ENCODE results near the gene PADI1. TPM values are rescaled to one million over a fixed set of nuclear protein-coding genes. Genes with fewer than 3 reads are reported as not detected.

PADI1 gene
- polyA plus RNA-seq, 1 of the 3 experiments (the other 2 are of a cell fraction) = 0.26 TPM

- H3K79me2 ChIP-seq (ENCODE audit: insufficient read depth) = no peaks in the 10 kb centered on the region
- POLR2A ChIA-PET = no interaction called here
- CTCF ChIA-PET = interaction anchor here (0.8 kb wide), 1 partner anchor 14 kb away, joined by 3 read pairs; no protein-coding TSS in a partner anchor
- H3K36me3 ChIP-seq (replicated peaks in 1 of 2; ENCODE audit: control insufficient read depth in 1 of 2, insufficient read depth in 2 of 2, low read length in 1 of 2) = no peaks in the 10 kb centered on the region
- H3F3A ChIP-seq (replicated peaks; ENCODE audit: insufficient read depth) = no peaks in the 10 kb centered on the region
- no peaks in the 10 kb centered on the region for H3K27me3 ChIP-seq (ENCODE audit: insufficient read depth)
- no peak for TF ChIP-seq PBX3 (IDR thresholded peaks at IDR 0.05)
- TF ChIP-seq SMC3 (IDR thresholded peaks at IDR 0.05; ENCODE audit: low read depth, low read length) = no peak
- no peak for TF ChIP-seq RXRA (IDR thresholded peaks at IDR 0.05; ENCODE audit: borderline replicate concordance, low read depth)
- no peak for TF ChIP-seq JUND (IDR thresholded peaks at IDR 0.05)
- no peak overlapping the region for H3K9ac ChIP-seq
- H3K4me2 ChIP-seq = no peak overlapping the region
- no peaks in the 10 kb centered on the region; a peak in 1 of 4 replicates for H3K4me1 ChIP-seq (ENCODE audit: control insufficient read depth in 1 of 2, insufficient read depth in 2 of 2, low read depth in 1 of 2, low read length in 1 of 2)
- no peak overlapping the region for H3K4me3 ChIP-seq (ENCODE audit: low read depth in 2 of 2, low read length in 1 of 2)
- 52% methylated on average over 4 of the region's 7 CpGs for WGBS (ENCODE audit: low lambda C conversion rate)
- DNase-seq = no peak
- H2AFZ ChIP-seq (ENCODE audit: low read depth) = no peak overlapping the region
- no peaks in the 10 kb centered on the region for H4K20me1 ChIP-seq (ENCODE audit: insufficient read depth)
- no peak overlapping the region for H3K27ac ChIP-seq (ENCODE audit: low read depth in 2 of 2, low read length in 1 of 2)
- H3K9me2 ChIP-seq = no peaks in the 10 kb centered on the region
- H3K9me3 ChIP-seq = no peaks in the 10 kb centered on the region
Observed at GRCh38 chr1:17260264-17260663, 55.3 kb downstream of the PADI1 start.

GRCh38 chr1:17260738-17261137 is 55.8 kb downstream of the PADI1 start:
- Histone ChIP-seq H3K4me2 (no peak overlapping the region), H3K4me3 (ENCODE audit: low read depth in 2 of 2, low read length in 1 of 2) (no peak overlapping the region), H3K27ac (ENCODE audit: low read depth in 2 of 2, low read length in 1 of 2) (no peak overlapping the region), H3K79me2 (ENCODE audit: insufficient read depth) (no peaks in the 10 kb centered on the region), H3K36me3 (replicated peaks in 1 of 2; ENCODE audit: control insufficient read depth in 1 of 2, insufficient read depth in 2 of 2, low read length in 1 of 2) (no peaks in the 10 kb centered on the region), H3K4me1 (ENCODE audit: control insufficient read depth in 1 of 2, insufficient read depth in 2 of 2, low read depth in 1 of 2, low read length in 1 of 2) (no peaks in the 10 kb centered on the region; a peak in 1 of 4 replicates), H4K20me1 (ENCODE audit: insufficient read depth) (no peaks in the 10 kb centered on the region), H2AFZ (ENCODE audit: low read depth) (no peak overlapping the region), H3K9me3 (no peaks in the 10 kb centered on the region), H3K9me2 (no peaks in the 10 kb centered on the region), H3K27me3 (ENCODE audit: insufficient read depth) (no peaks in the 10 kb centered on the region), H3F3A (replicated peaks; ENCODE audit: insufficient read depth) (no peaks in the 10 kb centered on the region), H3K9ac (no peak overlapping the region)
- 80% methylated on average over 1 of the region's 5 CpGs for WGBS (ENCODE audit: low lambda C conversion rate)
- TF ChIP-seq REST (IDR thresholded peaks at IDR 0.05; ENCODE audit: low read depth, low read length) = no peak
- TF ChIP-seq GABPA (IDR thresholded peaks at IDR 0.05; ENCODE audit: low read depth) = no peak
- TF ChIP-seq TCF12 (IDR thresholded peaks at IDR 0.05) = no peak
- TF ChIP-seq RFX5 (IDR thresholded peaks at IDR 0.05; ENCODE audit: low read length) = no peak
- TF ChIP-seq USF2 (IDR thresholded peaks at IDR 0.05; ENCODE audit: borderline replicate concordance, low read depth, low read length) = no peak
- no peak for TF ChIP-seq JUND (IDR thresholded peaks at IDR 0.05)
- TF ChIP-seq CTCF (IDR thresholded peaks at IDR 0.05) = no peak
- TF ChIP-seq NRF1 (IDR thresholded peaks at IDR 0.05; ENCODE audit: low read depth, low read length) = no peak
- TF ChIP-seq GATA2 (CRISPR knock-in tag; IDR thresholded peaks at IDR 0.05) = no peak
- CTCF ChIA-PET = interaction anchor here (0.8 kb wide), 1 partner anchor 13 kb away, joined by 3 read pairs; no protein-coding TSS in a partner anchor
- POLR2A ChIA-PET = no interaction called here
- DNase-seq = no peak

Data from SK-N-SH (cell line).